GM12873 (cell line): ENCODE results near the gene NF2.

Experiments
- CTCF ChIP-seq: IDR thresholded peaks from 2 replicates; pipeline ENCODE4 v1.5.1; 2012; ENCODE audit warnings: low read depth, mild to moderate bottlenecking, moderate library complexity, low read length, control low read depth; ENCODE audit not compliant: insufficient read depth; ENCODE audit errors: missing control alignments

Gene NF2

GRCh38 chr22:29737251-29738117 is 134.1 kb downstream of the NF2 start:
- TF ChIP-seq CTCF, result no peak

GRCh38 chr22:29738118-29738815 is 134.8 kb downstream of the NF2 start:
- TF ChIP-seq CTCF, result no peak

GRCh38 chr22:29739346-29739875 is 136.0 kb downstream of the NF2 start:
- TF ChIP-seq CTCF, result no peak

- TF ChIP-seq CTCF, result no peak
Observed at GRCh38 chr22:29740216-29740615, 136.8 kb downstream of the NF2 start.

GRCh38 chr22:29741926-29742325 is 138.5 kb downstream of the NF2 start:
- no peak for TF ChIP-seq CTCF

- TF ChIP-seq CTCF, result no peak
Observed at GRCh38 chr22:29742326-29742725, 138.9 kb downstream of the NF2 start.

- TF ChIP-seq CTCF, result no peak
Observed at GRCh38 chr22:29744902-29745301, 141.5 kb downstream of the NF2 start.
